Trophoblast cell (in vitro differentiated cells and primary cell): ENCODE data around the gene KATNAL1.

ENCODE experiments used
- DNase-seq, 2 donors: peaks; one replicate each; pipeline ENCODE4 v3.0.0-alpha.2; 2016
- H2AFZ ChIP-seq: 2 replicates; pipeline ENCODE4 v1.6.1; 2013; ENCODE audit warnings: low read length, moderate library complexity, mild to moderate bottlenecking; ENCODE audit not compliant: insufficient read depth, poor library complexity
- H2AK5ac ChIP-seq: 2 replicates; pipeline ENCODE4 v1.6.1; 2013; ENCODE audit warnings: mild to moderate bottlenecking, low read length
- H2BK120ac ChIP-seq: 2 replicates; pipeline ENCODE4 v1.6.1; 2013; ENCODE audit warnings: low read length, mild to moderate bottlenecking, moderate library complexity; ENCODE audit not compliant: insufficient read depth, poor library complexity
- H2BK12ac ChIP-seq: 2 replicates; pipeline ENCODE4 v1.6.1; 2013; ENCODE audit warnings: mild to moderate bottlenecking, low read length, moderate library complexity
- H2BK5ac ChIP-seq: 2 replicates; pipeline ENCODE4 v1.6.1; 2013; ENCODE audit warnings: low read length, low read depth, moderate library complexity, mild to moderate bottlenecking; ENCODE audit not compliant: poor library complexity
- H3K14ac ChIP-seq: 2 replicates; pipeline ENCODE4 v1.6.1; 2013; ENCODE audit warnings: mild to moderate bottlenecking, low read length
- H3K18ac ChIP-seq: 2 replicates; pipeline ENCODE4 v1.6.1; 2013; ENCODE audit warnings: mild to moderate bottlenecking, low read length
- H3K23ac ChIP-seq: 2 replicates; pipeline ENCODE4 v1.6.1; 2013; ENCODE audit warnings: low read length
- H3K27ac ChIP-seq: 2 replicates; pipeline ENCODE4 v1.5.1; 2013; ENCODE audit warnings: low read depth, mild to moderate bottlenecking, inconsistent platforms, low read length, moderate library complexity
- H3K27me3 ChIP-seq: 2 replicates; pipeline ENCODE4 v1.6.1; 2013; ENCODE audit warnings: inconsistent platforms, mild to moderate bottlenecking, low read length, moderate library complexity; ENCODE audit not compliant: insufficient read depth
- H3K36me3 ChIP-seq, 2 experiments: 1 replicate in 1 of 2; 2 replicates in 1 of 2; pipeline ENCODE4 v1.6.1; 2013; ENCODE audit warnings: low read length in 2 of 2, mild to moderate bottlenecking in 2 of 2, moderate library complexity in 1 of 2; ENCODE audit not compliant: insufficient read depth in 2 of 2, control insufficient read depth in 1 of 2
- H3K4ac ChIP-seq: 2 replicates; pipeline ENCODE4 v1.6.1; 2013; ENCODE audit warnings: low read depth, mild to moderate bottlenecking, low read length, moderate library complexity
- H3K4me1 ChIP-seq, 2 experiments: 1 replicate in 1 of 2; 2 replicates in 1 of 2; pipeline ENCODE4 v1.6.1; 2013; ENCODE audit warnings: low read length in 2 of 2, mild to moderate bottlenecking in 2 of 2, moderate library complexity in 1 of 2; ENCODE audit not compliant: insufficient read depth in 2 of 2, control insufficient read depth in 1 of 2
- H3K4me2 ChIP-seq: 2 replicates; pipeline ENCODE4 v1.6.1; 2013; ENCODE audit warnings: inconsistent platforms, mild to moderate bottlenecking, low read length, moderate library complexity
- H3K4me3 ChIP-seq: 2 replicates; pipeline ENCODE4 v1.5.1; 2013; ENCODE audit warnings: mild to moderate bottlenecking, low read depth, low read length, inconsistent platforms
- H3K79me1 ChIP-seq: one replicate; pipeline ENCODE4 v1.6.1; 2013; ENCODE audit warnings: low read length
- H3K79me2 ChIP-seq: 2 replicates; pipeline ENCODE4 v1.6.1; 2013; ENCODE audit warnings: low read length, mild to moderate bottlenecking; ENCODE audit not compliant: control insufficient read depth, insufficient read depth, poor library complexity
- H3K9ac ChIP-seq: 2 replicates; pipeline ENCODE4 v1.6.1; 2013; ENCODE audit warnings: mild to moderate bottlenecking, low read length
- H3K9me3 ChIP-seq: 2 replicates; pipeline ENCODE4 v1.6.1; 2013; ENCODE audit warnings: low read depth, mild to moderate bottlenecking, control low read depth, inconsistent platforms, low read length; ENCODE audit not compliant: insufficient read depth
- H4K12ac ChIP-seq: 2 replicates; pipeline ENCODE4 v1.6.1; 2013; ENCODE audit warnings: low read depth, mild to moderate bottlenecking, low read length, moderate library complexity
- H4K8ac ChIP-seq: 2 replicates; pipeline ENCODE4 v1.6.1; 2013; ENCODE audit warnings: low read depth, mild to moderate bottlenecking, low read length, moderate library complexity
- H4K91ac ChIP-seq: one replicate; pipeline ENCODE4 v1.6.1; 2013; ENCODE audit warnings: low read depth, mild to moderate bottlenecking, low read length, moderate library complexity
- WGBS: extraction: QIAGEN DNeasy Blood & Tissue Kit; methylation state at CpG from one replicate; pipeline ENCODE4 v1.1.7; 2013; ENCODE audit warnings: missing lambda C conversion rate; ENCODE audit not compliant: insufficient read length, insufficient coverage; ENCODE audit errors: extremely low coverage; 5-methylcytosine and 5-hydroxymethylcytosine counted together

Gene KATNAL1

DNA sequence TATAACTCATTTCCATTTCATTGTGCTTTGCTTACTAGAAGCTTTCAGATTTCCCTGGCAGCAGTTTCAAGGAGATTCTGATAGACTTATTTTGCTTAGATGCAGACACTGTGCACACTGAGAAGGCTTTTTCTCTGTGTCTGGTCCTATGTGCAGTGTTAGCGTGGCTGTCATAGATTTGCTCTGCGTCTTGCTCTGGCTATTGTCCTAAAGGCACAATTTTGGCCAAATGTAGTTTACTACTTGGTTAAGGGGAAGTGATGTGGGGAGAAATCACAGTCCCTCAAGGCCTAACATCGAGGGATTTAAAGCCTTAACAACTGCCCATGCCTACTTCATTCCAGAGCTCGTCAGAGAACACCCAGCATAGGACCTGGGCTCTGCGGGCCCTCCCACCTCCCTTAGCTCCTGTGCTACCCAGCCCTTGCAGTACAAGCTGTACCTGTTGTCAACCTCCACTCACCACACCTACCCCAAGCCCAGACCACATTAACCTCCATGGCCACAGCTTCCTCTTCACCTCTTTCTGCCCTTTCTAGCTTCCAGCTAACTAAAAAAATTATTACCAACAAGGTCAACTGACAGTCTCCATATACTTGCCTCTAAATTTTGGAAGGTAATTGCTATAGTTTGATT, 38.9 kb upstream of the KATNAL1 start:
- Histone ChIP-seq H3K14ac (no peak overlapping the region), H2BK5ac (no peak overlapping the region), H3K79me1 (no peaks in the 10 kb centered on the region), H3K4me2 (no peak overlapping the region), H3K27ac (no peak overlapping the region), H3K23ac (peak overlapping the region; percentile 13), H3K79me2 (no peaks in the 10 kb centered on the region), H2BK12ac (no peak overlapping the region), H4K8ac (no peak overlapping the region), H3K4me1 (peaks cover 0 to 3% of the 10 kb centered on the region in 2 experiments), H2AK5ac (no peak overlapping the region), H4K91ac (no peak overlapping the region), H3K18ac (no peak overlapping the region), H2AFZ (no peak overlapping the region), H3K36me3 (no peaks in the 10 kb centered on the region), H3K4me3 (no peak overlapping the region), H3K9me3 (no peaks in the 10 kb centered on the region), H3K27me3 (no peaks in the 10 kb centered on the region), H2BK120ac (no peak overlapping the region), H3K9ac (no peak overlapping the region), H4K12ac (no peak overlapping the region), H3K4ac (no peak overlapping the region)
- no CpG with 5 or more reads among the region's 5 CpGs for WGBS
- DNase-seq: no peak

DNA sequence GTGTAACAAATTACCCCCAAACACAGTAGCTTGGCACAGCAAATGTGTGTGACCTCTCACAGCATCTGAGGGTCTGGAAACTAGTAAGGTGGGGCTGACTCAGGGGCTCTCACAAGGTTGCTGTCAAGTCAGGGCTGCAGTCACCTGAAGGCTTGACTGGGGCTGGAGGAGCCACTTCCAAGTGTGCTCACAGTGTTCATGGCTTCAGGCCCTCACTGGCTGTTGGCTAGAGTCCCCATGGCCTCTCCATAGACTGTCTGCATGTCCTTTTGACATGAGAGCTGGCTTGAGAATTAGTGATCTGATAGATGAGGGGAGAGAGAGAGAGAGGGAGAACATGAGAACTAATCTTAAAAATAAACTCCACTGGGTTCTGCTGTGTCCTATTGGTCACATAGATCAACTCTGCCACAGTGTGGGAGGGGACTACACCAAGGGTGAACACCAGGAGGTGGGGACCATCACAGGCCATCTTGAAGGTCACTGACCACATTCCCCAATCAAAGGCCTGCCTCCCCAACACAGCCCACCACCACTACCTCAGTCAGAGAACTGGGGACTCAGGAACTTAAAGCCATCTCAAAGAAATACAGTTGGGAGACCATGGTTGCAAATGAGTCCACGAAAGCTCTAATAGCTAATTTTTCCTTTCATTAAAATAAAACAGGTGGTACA, 38.2 kb upstream of the KATNAL1 start:
- H3K36me3 ChIP-seq: no peaks in the 10 kb centered on the region
- no peak overlapping the region for H3K4ac ChIP-seq
- H4K91ac ChIP-seq: no peak overlapping the region
- no peak overlapping the region for H2BK5ac ChIP-seq
- H4K12ac ChIP-seq: no peak overlapping the region
- H4K8ac ChIP-seq: no peak overlapping the region
- no peaks in the 10 kb centered on the region for H3K79me2 ChIP-seq
- no CpG with 5 or more reads among the region's 1 CpG for WGBS
- no peak overlapping the region for H3K23ac ChIP-seq
- H2BK120ac ChIP-seq: no peak overlapping the region
- H3K9me3 ChIP-seq: no peaks in the 10 kb centered on the region
- no peaks in the 10 kb centered on the region for H3K27me3 ChIP-seq
- no peak overlapping the region for H3K14ac ChIP-seq
- H3K4me2 ChIP-seq: no peak overlapping the region
- peaks cover 0 to 3% of the 10 kb centered on the region in 2 experiments for H3K4me1 ChIP-seq
- no peak overlapping the region for H3K18ac ChIP-seq
- H2BK12ac ChIP-seq: no peak overlapping the region
- no peaks in the 10 kb centered on the region for H3K79me1 ChIP-seq
- no peak overlapping the region for H2AFZ ChIP-seq
- no peak for DNase-seq
- no peak overlapping the region for H3K4me3 ChIP-seq
- no peak overlapping the region for H3K9ac ChIP-seq
- H3K27ac ChIP-seq: no peak overlapping the region
- H2AK5ac ChIP-seq: no peak overlapping the region

GRCh38 chr13:30341815-30342570, 34.6 kb upstream of the KATNAL1 start:
- Histone ChIP-seq H2BK5ac (no peak overlapping the region), H2AK5ac (no peak overlapping the region), H3K4me1 (peaks cover 3 to 8% of the 10 kb centered on the region in 2 experiments), H3K79me1 (peaks cover 3% of the 10 kb centered on the region), H4K12ac (no peak overlapping the region), H2BK12ac (no peak overlapping the region), H3K4ac (no peak overlapping the region), H3K36me3 (no peaks in the 10 kb centered on the region), H3K79me2 (no peaks in the 10 kb centered on the region), H2AFZ (no peak overlapping the region), H3K27ac (no peak overlapping the region), H3K23ac (no peak overlapping the region), H3K18ac (no peak overlapping the region), H3K4me3 (no peak overlapping the region), H3K9ac (no peak overlapping the region), H4K8ac (no peak overlapping the region), H3K4me2 (no peak overlapping the region), H2BK120ac (no peak overlapping the region), H4K91ac (no peak overlapping the region), H3K9me3 (no peaks in the 10 kb centered on the region), H3K27me3 (no peaks in the 10 kb centered on the region), H3K14ac (no peak overlapping the region)
- WGBS: no CpG with 5 or more reads among the region's 9 CpGs
- peak; percentile 31 to 53 for DNase-seq

DNA sequence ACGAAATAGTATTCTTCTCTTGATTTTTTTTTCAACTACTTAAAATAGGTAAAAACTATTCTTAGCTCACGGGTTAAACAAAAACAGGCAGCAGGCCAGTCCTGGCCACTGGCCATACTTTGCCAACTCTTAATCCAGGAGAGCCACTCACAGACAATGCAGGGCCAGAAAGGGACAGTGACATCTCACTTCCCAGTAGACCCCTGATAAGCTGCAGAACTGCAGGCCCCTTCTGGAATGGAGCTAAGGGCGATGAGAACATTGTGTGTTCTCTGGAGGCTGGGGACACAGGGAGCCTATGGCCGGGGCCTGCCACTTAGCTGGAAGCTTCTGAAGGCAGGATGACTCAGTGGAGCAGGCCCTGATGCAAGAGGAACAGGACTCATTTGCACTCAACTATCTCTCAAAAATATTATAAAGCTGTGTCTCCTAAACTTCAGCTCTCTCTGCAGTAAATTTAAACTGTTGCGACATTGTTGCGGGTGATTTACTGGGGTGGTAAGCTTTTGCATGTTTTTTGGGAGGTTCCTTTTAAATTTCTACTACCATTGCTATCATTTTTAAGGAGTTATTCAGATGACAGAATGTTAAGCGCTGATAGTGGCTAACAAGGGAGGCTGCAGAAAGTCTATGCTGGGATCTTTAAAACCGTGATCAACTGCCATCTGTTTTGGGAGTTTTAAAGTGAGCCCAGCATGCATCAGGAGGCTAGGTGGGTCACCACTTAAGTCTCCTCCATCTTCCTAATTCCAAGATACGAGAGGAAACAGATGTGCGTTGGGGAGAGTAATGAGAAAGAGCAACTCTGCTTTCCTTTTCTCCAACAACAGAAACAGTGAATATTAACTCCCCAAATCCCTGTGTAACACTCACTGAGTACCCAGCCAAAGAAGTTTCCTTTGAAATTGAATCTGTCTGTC, 33.2 kb upstream of the KATNAL1 start:
- Histone ChIP-seq H3K9me3 (no peaks in the 10 kb centered on the region), H3K27ac (no peak overlapping the region), H4K8ac (no peak overlapping the region), H2BK5ac (no peak overlapping the region), H3K14ac (no peak overlapping the region), H4K12ac (no peak overlapping the region), H3K18ac (no peak overlapping the region), H3K36me3 (no peaks in the 10 kb centered on the region), H3K4me2 (no peak overlapping the region), H2AK5ac (no peak overlapping the region), H3K4ac (no peak overlapping the region), H4K91ac (no peak overlapping the region), H2BK12ac (no peak overlapping the region), H3K79me1 (peaks cover 3% of the 10 kb centered on the region), H2AFZ (no peak overlapping the region), H3K27me3 (no peaks in the 10 kb centered on the region), H3K9ac (no peak overlapping the region), H3K79me2 (no peaks in the 10 kb centered on the region), H3K4me1 (peaks cover 3 to 8% of the 10 kb centered on the region in 2 experiments), H3K23ac (no peak overlapping the region), H2BK120ac (no peak overlapping the region), H3K4me3 (no peak overlapping the region)
- peak; percentile 52 to 64 for DNase-seq
- no CpG with 5 or more reads among the region's 10 CpGs for WGBS
